Medulla oblongata (tissue), 1 donor: ENCODE data around the gene PEX16.

Experiments
- DNase-seq: peaks from one replicate; pipeline ENCODE4 v3.0.0-alpha.2; 2015; ENCODE audit errors: extremely low spot score

The PEX16 gene

GRCh38 chr11:45917623-45918330 is at the start of gene PEX16:
Gene PEX16 (minus strand): TSS chr11:45917877. CDS start chr11:45917811, 66 bp downstream.
- peak; percentile 98 for DNase-seq

- peak; percentile 85 for DNase-seq
Measured at GRCh38 chr11:45964911-45965389, 47.3 kb upstream of the PEX16 start.

GRCh38 chr11:45961751-45962240 is 44.1 kb upstream of the PEX16 start:
- DNase-seq, result no peak

DNA sequence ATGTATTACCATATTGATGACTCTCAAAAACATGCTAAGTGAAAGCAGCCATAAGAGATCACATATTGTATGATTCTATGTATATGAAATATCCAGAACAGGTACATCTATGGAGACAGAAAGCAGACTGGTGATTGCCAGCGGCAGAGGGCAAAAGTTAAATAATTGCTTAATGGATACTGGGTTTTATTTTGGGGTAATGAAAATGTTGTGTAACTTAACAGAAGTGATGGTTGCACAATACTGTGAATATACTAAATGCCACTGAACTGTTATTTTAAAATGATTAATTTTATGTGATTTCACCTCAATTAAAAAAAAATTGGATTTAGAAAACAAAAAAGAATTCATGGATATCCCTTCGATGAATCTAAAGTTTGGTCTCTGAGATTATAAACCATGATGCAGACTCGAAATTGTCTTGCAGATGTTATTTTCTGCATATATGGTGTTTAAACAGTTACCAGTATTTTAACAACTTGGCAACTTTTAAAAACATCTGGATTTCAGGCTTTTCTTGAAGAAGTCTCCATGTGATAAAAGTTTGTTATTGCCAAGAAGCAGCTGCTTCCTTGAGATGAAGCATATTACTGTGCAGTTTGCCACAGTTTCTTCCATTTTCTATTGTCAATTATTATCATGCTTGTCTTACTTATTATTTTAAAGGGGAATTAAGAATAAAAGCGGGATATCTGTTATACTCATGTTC is 42.9 kb upstream of the PEX16 start:
- no peak for DNase-seq

GRCh38 chr11:45959851-45960250 is 42.2 kb upstream of the PEX16 start:
- no peak for DNase-seq

GRCh38 chr11:45949992-45950407 is 32.3 kb upstream of the PEX16 start:
- peak; percentile 75 for DNase-seq

DNA sequence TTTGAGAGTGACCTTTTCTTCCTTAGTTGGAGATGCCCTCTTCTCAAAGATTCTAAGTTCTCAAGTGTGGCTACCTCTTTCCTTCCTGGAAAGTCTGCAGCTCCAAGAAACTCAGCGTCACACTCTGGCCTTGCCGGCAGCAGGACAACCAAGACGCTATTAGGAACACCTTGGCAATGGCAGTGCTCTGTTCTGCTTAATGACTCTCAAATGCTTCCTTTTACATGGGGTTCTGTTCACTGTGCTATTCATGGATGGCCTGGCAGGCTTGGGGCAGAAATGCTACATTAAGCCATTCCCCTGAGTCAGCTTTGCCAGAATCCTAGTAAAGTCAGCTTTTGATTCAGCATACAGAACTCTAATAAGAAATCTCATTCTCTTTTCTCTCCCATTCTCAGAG is 30.7 kb upstream of the PEX16 start:
- peak; percentile 79 for DNase-seq

- no peak for DNase-seq
Measured at GRCh38 chr11:45947885-45948284, 30.2 kb upstream of the PEX16 start.

DNA sequence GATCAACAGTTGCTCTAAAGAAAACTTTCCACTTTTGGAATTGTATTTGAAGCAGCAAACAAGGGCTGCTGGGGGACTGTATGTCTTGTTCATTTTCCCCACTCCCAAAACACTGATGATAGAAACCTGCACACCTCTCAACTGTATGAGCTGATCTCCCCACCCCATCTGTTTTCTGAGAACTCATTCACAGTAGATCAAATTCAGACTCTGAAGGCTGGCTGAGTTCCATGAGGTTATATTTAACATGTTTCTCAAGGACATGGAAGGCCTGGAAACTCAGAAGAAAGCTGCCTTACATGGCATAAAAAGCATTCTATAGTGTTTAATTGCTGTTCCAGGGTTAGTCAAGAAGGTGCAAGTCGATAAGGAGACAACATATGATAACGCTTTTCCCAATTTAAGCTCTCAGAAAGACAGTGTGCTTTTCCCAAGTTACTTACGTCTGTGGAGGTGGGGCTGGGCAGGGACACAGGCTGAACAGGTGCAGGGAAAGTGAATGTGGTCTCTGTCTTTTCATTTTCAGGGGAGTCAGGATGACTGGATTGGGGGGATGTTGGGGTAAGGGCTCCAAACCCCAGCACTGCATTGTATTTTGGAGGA is 27.8 kb upstream of the PEX16 start:
- DNase-seq, result no peak

DNA sequence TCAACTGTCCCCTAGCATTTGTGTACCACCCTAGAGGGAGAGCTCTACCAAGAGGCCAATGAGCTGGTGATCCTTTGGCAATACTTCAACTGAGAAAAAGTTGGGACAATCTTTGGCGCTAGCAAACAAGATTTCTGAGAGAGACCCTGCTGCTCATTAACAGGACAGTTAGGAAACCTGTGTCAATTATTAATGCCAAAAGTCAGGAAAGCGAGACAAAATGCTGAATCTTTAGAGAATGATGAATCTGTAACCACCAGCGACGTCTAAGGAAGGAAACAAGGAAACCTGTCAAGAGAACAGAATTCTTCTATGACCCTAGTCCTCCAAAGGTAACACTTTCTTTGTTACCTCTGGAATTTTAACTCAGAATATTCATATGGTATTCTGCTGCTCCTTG is 24.7 kb upstream of the PEX16 start:
- DNase-seq, result no peak

DNA sequence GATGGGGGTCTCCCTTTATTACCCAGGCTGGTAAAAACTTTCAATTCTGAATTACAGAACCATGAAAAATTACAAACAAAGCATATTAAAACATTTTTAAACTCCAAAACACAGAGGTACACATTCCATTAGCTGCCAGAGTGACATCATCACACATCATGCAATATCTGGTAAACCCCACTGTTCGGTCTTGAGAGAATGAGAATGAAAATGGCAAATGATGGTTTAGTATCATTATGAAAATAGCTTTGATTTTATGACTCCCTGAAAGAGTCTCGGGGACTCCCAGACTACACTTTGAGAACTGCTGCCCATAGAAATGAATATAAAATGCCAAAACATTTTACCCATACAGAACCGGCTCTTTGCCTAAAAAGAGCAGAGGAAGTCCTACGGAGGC is 23.6 kb upstream of the PEX16 start:
- DNase-seq, result no peak

- DNase-seq, result no peak
Measured at GRCh38 chr11:45939836-45940235, 22.2 kb upstream of the PEX16 start.

DNA sequence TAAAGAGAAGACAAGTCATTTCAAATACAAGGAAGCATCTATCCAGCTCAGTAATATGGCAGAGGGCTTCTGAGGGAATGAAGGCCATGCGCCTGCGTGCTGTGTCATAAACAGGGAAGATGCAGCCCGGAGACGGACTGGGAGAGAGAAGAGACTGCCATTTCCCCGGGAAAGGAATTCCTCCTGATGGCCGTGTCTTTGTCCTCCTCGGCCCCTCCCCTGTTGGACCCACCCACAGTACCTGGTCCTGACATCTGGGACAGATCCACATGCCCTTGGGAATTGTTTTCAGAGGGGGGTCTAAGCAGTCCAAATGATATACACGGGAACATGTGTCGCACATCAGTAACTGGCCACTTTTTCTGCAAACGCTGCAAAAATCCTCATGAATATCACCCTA is 20.2 kb upstream of the PEX16 start:
- DNase-seq, result no peak

- no peak for DNase-seq
Measured at GRCh38 chr11:45936511-45937054, 18.9 kb upstream of the PEX16 start.

DNA sequence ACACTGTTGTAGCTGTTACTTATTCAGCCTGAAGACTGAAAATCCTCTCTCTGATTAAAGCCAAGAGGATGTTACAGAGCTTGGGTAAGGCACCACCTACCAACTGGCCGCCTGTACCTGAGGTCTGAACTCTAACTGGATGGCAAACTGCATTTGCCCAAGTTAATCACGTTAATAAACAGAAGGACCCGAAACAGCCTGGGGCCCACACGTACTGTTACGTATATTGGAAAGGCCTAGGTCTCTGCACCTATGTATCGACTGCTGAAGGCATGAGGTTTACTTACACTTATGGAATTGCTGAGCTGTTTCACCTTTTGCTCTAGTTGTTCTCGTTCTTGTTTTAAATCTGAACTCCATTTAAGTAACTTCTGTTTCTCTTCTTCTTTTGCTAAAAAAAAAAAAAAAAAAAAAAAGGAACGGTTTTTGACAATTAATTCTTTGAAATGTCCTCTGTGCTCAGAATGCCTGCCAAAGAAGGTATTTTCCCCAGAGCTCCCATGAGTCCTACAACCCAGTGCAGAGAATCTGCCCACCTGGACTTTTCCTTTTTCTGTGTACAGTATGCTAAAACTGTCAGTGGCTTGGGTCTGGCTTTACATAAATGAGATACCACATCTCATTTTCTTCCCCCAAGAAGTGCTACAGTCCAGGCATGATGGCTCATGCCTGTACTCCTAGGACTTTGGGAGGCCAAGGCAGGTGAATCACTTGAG is 17.8 kb upstream of the PEX16 start:
- DNase-seq, result no peak

DNA sequence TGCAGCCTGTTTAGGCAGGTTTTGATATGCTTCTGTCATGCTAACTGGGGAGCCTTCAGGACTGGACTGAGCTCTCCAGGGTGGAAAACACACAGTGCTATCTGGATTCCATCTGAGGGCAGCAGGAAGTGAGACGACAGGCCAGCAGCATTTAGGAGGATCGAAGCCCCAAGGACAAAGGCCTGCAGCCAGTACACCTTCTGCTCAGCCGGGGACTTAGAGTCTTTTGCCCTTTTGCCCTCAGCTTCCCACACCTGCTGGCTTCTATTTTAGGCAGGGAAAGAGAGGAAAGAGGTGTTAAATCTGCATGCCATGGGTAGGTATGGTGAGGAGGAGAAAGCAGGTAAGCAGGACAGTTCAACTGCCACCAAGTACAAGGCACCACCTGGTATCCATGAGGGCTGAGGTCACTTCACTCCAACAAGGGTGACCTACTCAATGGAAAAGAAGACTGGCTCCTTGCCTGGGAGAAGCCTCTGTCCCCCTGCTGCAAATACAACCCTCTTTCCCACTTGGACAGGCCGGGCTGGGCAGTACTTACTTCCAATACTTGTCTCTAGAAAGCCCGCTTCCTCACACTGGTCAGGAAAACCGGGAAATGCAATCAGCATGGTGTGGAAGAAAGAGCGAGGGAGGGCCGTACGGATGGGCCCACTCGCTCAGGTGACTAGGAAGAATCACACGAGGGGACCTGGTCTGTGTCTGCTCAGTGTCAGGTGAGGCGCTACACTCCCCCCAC is 17.1 kb upstream of the PEX16 start:
- no peak for DNase-seq

DNA sequence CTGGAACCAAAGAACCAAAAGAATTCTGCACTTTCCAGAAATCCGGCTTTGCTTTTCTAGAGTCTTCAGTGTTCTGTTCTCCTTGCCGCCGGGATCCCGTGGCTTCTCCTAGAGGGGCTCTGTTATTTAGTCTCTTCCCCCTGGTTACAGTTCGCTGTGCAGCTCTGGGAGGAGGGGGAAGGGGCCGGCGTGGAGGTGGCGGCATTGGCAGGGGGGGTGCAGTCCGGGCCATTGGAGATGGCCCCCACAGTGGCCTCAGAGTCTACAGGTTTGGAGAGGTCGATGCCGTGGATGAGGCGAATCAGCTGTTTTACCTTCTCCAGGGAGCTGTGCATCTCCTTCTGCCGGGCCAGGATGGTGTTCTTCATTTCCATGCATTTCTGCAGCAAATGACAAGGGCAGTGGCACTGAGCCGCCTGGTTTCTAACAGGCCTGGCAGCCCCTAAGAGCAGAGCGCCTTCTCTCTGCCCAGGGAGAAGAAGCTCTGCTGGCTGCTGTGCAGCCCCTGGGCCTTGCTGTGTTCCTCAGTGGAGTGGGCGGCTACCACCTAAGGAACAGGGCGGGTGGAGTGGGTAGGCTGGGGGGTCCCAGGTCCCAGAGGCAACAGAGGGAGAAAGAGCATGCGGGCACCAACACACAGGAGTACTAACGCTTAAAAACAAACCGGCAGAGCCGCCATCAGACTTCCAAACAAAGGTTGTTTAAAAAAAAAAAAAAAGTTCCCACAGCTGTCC is 16.3 kb upstream of the PEX16 start:
- no peak for DNase-seq

DNA sequence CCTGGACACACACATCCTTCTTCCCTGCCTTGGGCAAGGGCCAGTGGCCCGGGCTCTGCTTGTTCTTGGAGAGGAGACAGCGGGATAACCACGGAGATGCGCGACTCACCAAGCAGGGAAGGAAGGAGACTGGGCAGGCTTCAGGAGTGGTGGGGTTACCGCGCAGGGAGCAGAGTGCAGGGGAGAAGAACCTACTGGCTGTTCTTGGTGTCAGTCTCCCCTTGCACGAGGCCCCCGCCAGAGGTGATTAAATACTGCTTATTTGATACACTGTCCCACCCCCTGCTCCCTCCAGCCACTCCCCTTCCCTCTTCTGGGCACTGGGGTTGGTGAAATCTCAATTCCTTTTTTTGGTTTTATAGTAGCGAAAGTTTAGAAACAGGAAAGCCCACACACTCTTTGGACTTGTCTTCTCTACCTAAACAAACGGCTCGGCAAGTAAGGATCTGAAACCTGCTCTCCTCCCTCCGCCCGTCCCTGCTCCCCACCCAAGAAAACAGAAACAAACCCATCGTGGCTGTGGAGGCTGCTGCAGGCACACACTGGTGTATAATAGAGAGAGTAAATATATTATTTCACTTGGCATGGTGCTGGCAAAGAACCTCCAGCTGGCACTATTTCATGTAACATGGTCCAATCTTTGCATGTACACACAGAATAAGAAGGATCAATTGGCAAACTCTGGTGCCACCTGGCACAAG is 15.6 kb upstream of the PEX16 start:
- peak; percentile 42 for DNase-seq

DNA sequence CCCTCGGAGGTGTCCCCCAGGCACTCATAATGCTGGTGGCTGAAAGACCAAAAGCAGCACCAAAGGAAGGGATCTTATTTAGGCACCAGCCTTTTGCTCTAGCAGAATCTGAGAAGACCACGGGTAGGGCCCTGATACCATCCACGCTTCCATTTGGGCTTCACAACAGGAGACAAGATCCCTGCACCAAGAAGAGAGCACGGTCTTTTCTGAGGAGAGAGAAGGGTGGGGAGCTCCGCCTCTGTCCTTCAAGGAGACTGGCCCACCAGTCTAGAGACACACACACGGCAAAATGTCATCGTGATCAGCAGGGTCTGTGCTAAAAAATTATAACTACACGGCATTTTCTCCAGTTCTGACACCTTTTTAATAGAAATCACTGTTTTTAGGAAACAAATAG is 14.5 kb upstream of the PEX16 start:
- DNase-seq, result no peak

GRCh38 chr11:45931739-45932138 is 14.1 kb upstream of the PEX16 start:
- no peak for DNase-seq
